ENCODE results near the gene BEND2. TPM values are rescaled to one million over a fixed set of nuclear protein-coding genes. Genes with fewer than 3 reads are reported as not detected.

The BEND2 gene
- total RNA-seq, 1 donor, result not detected

GRCh38 chrX:18174209-18174608 lies 46.5 kb downstream of the BEND2 start:
- DNase-seq (ENCODE audit: insufficient read length, low spot score, missing footprints), result no peak
- Histone ChIP-seq H3K4me2 (ENCODE audit: insufficient read depth, low read length) (no peak overlapping the region), H3K4me1 (ENCODE audit: insufficient read depth, low read length) (no peaks in the 10 kb centered on the region)

GRCh38 chrX:18173494-18174180 lies 47.0 kb downstream of the BEND2 start:
- Histone ChIP-seq H3K36me3 (ENCODE audit: insufficient read depth, low read length) (no peaks in the 10 kb centered on the region), H3K27me3 (ENCODE audit: insufficient read depth, low read length) (no peaks in the 10 kb centered on the region), H4K20me1 (ENCODE audit: insufficient read depth, low read length) (no peaks in the 10 kb centered on the region), H2AFZ (ENCODE audit: low read length) (no peak overlapping the region), H3K27ac (ENCODE audit: low read depth, low read length) (no peak overlapping the region), H3K9me3 (ENCODE audit: low read depth, low read length) (no peaks in the 10 kb centered on the region), H3K4me2 (ENCODE audit: insufficient read depth, low read length) (no peak overlapping the region), H3K4me1 (ENCODE audit: insufficient read depth, low read length) (no peaks in the 10 kb centered on the region), H3K4me3 (ENCODE audit: insufficient read depth, low read length) (no peak overlapping the region), H3K79me2 (ENCODE audit: insufficient read depth, low read length) (no peaks in the 10 kb centered on the region)
- no peak for DNase-seq (ENCODE audit: insufficient read length, low spot score, missing footprints)
- no peak for TF ChIP-seq CTCF (IDR thresholded peaks at IDR 0.05; ENCODE audit: extremely low read depth, low read depth, low read length)

More at GRCh38 chrX:18174209-18174608, 46.5 kb downstream of the BEND2 start:
- H4K20me1 ChIP-seq (ENCODE audit: insufficient read depth, low read length), result no peaks in the 10 kb centered on the region
- H3K4me3 ChIP-seq (ENCODE audit: insufficient read depth, low read length), result no peak overlapping the region
- TF ChIP-seq CTCF (IDR thresholded peaks at IDR 0.05; ENCODE audit: extremely low read depth, low read depth, low read length), result no peak
- H3K36me3 ChIP-seq (ENCODE audit: insufficient read depth, low read length), result no peaks in the 10 kb centered on the region
- H3K79me2 ChIP-seq (ENCODE audit: insufficient read depth, low read length), result no peaks in the 10 kb centered on the region
- H3K27ac ChIP-seq (ENCODE audit: low read depth, low read length), result no peak overlapping the region
- H3K27me3 ChIP-seq (ENCODE audit: insufficient read depth, low read length), result no peaks in the 10 kb centered on the region
- H2AFZ ChIP-seq (ENCODE audit: low read length), result no peak overlapping the region
- no peaks in the 10 kb centered on the region for H3K9me3 ChIP-seq (ENCODE audit: low read depth, low read length)

DNA sequence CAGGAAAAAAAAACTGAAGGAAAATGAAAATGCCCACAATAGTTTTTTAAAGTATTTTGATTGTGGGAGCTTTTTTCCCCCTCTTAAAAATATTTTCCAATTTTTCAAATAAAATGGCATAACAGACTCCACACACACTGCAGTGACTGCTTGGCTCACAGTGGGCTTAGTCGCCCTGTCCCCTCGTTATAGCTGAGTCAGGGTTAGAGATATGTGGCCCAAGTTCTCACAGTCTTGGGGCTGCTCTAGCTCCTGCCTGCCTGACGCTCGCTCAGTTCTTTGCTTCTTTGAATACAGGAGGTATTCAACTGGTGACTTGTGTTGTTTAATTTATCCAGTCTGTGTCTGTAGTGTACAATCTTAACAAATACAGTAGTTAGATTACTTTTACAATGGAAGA lies 47.7 kb downstream of the BEND2 start:
- no peaks in the 10 kb centered on the region for H3K4me1 ChIP-seq (ENCODE audit: insufficient read depth, low read length)
- no peaks in the 10 kb centered on the region for H3K79me2 ChIP-seq (ENCODE audit: insufficient read depth, low read length)
- DNase-seq (ENCODE audit: insufficient read length, low spot score, missing footprints), result no peak
- H3K36me3 ChIP-seq (ENCODE audit: insufficient read depth, low read length), result no peaks in the 10 kb centered on the region
- no peak overlapping the region for H3K4me2 ChIP-seq (ENCODE audit: insufficient read depth, low read length)
- H2AFZ ChIP-seq (ENCODE audit: low read length), result no peak overlapping the region
- H3K27me3 ChIP-seq (ENCODE audit: insufficient read depth, low read length), result no peaks in the 10 kb centered on the region
- H4K20me1 ChIP-seq (ENCODE audit: insufficient read depth, low read length), result no peaks in the 10 kb centered on the region
- no peak overlapping the region for H3K27ac ChIP-seq (ENCODE audit: low read depth, low read length)
- TF ChIP-seq CTCF (IDR thresholded peaks at IDR 0.05; ENCODE audit: extremely low read depth, low read depth, low read length), result no peak
- H3K4me3 ChIP-seq (ENCODE audit: insufficient read depth, low read length), result no peak overlapping the region
- no peaks in the 10 kb centered on the region for H3K9me3 ChIP-seq (ENCODE audit: low read depth, low read length)

- no peaks in the 10 kb centered on the region for H3K36me3 ChIP-seq (ENCODE audit: insufficient read depth, low read length)
- no peaks in the 10 kb centered on the region for H3K79me2 ChIP-seq (ENCODE audit: insufficient read depth, low read length)
- no peaks in the 10 kb centered on the region for H3K27me3 ChIP-seq (ENCODE audit: insufficient read depth, low read length)
- H2AFZ ChIP-seq (ENCODE audit: low read length), result no peak overlapping the region
- TF ChIP-seq CTCF (IDR thresholded peaks at IDR 0.05; ENCODE audit: extremely low read depth, low read depth, low read length), result no peak
- H3K27ac ChIP-seq (ENCODE audit: low read depth, low read length), result no peak overlapping the region
- no peak for DNase-seq (ENCODE audit: insufficient read length, low spot score, missing footprints)
- no peaks in the 10 kb centered on the region for H3K4me1 ChIP-seq (ENCODE audit: insufficient read depth, low read length)
- no peak overlapping the region for H3K4me2 ChIP-seq (ENCODE audit: insufficient read depth, low read length)
- no peak overlapping the region for H3K4me3 ChIP-seq (ENCODE audit: insufficient read depth, low read length)
- H3K9me3 ChIP-seq (ENCODE audit: low read depth, low read length), result no peaks in the 10 kb centered on the region
- no peaks in the 10 kb centered on the region for H4K20me1 ChIP-seq (ENCODE audit: insufficient read depth, low read length)
Measured at GRCh38 chrX:18170910-18171309, 49.8 kb downstream of the BEND2 start.
